GM19395 (cell line): Measurements from ENCODE around the gene ACRBP.

Experiments
- ATAC-seq: cut with Tn5 transposase; IDR thresholded peaks from one replicate; pipeline ENCODE4 v1.9.1; 2021; ENCODE audit warnings: mild to moderate bottlenecking, moderate library complexity; ENCODE audit not compliant: unreplicated experiment

Gene ACRBP

DNA sequence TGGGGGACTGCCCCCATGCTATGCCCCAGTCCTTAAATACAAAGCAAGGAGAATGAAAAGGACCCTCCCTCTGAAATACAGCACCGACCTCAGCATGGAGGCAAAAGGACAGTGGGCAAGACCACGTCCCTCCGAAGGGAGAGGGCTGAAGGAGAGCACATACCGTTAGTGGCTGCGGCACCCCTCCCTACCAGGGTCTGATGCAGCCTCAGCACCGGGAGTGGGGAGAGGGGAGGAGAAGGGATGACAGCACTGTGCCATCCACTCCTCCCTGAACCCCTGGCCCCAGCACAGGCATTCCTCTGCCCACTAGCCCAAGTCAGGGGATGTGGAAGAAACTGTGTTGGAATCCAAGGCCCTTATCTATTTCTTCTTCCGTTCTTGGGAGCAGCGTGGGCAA, 3.6 kb upstream of the ACRBP start:
- no peak for ATAC-seq

DNA sequence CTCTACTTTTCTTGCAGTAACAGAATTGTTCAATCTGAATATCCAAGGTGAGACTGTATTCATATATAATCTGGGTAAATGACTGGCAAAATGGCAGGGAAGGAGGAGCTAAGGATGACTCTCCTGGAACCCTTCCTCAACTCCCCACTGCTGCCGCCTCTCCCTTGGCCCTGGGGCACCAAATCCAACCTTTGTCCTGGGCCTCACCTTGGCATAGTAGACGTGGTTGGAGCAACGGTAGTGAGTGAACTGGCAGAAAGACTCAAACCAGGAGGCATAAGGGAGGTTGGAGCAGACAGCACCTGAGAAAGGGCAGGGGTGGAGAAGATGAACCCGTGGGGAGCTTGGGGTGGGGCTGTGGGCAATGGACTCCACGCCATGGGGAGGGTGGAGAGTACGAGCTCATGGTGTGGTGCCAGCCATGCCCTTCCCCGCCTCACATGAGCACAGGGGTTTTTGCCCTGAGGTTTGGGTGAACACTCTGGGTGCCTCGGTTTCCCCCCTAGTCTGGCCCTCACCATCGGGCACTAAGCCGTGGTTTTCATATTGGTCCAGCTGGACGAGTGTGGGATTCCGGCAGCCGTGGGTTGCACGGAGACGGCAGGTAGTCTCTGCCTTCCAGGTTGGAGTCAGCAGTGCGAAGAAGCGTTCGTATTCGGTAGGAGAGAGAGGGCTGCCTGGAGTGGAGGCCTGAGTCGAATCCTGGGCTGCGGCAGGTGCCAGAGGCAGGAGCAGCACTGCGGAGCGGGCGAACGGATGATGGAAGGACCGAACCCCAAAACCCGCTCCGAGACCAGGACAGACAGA, 753 bp downstream of the ACRBP start:
- ATAC-seq = no peak

DNA sequence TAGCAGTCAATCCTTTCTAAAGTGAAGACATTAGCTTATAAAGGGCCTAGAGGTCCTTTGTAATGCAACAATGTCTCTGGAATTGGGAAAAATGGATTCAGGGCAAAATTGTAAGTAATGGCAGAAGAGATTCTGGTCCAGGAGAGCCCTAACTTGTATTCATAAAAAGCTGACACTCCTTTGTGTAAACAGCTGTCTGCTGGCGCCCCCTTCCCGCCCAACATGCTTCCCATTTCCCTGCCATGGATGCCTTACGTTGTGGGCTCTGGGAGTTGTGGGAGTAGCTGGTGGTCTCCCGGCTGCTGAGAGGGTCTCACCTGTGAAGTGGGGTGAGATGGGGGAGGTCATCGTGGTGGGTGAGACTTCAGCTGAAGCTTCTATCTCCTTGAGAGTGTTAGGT, 2.3 kb downstream of the ACRBP start:
- ATAC-seq = no peak

GRCh38 chr12:6644257-6644596, 3.0 kb downstream of the ACRBP start:
- no peak for ATAC-seq

GRCh38 chr12:6643569-6644256, 3.5 kb downstream of the ACRBP start:
- no peak for ATAC-seq

DNA sequence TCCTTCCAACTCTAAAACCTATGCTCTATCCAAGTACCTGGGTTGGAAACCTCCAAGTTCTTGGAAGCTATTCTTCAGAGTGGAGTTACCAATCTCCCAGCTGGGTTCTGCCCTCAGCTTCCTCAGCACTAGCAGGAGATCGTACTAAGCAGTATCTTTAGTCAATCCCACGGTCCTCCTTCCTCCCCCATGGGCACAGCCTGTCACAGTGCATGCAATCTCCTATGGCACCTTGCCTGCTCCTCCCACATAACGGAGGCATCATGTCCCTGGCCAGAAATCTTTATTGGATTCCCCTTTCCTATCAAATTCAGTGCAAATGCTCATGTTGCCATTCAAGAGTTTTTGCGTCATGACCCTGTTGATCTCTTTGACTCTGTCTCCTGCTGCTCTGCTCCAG, 6.1 kb downstream of the ACRBP start:
- no peak for ATAC-seq

DNA sequence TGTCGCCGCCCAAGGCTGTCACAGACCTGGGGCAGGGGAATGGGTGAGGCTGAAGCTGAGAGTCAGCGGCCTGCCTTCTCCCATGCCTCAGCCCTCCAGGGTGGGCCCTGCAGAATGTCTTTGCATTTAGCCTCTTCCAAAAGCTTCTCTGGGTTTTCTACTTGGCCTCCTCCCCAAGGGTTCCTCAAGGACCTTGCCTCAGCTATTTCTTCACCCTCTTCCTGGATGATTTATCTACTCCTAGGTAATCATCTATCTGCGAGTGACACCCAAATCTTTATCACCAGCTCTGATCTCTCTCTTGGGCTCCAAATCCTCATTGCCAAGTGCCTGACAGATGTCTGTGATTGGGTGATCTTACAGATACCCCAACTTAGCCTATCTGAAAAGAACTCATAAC, 6.7 kb downstream of the ACRBP start:
- ATAC-seq = no peak

DNA sequence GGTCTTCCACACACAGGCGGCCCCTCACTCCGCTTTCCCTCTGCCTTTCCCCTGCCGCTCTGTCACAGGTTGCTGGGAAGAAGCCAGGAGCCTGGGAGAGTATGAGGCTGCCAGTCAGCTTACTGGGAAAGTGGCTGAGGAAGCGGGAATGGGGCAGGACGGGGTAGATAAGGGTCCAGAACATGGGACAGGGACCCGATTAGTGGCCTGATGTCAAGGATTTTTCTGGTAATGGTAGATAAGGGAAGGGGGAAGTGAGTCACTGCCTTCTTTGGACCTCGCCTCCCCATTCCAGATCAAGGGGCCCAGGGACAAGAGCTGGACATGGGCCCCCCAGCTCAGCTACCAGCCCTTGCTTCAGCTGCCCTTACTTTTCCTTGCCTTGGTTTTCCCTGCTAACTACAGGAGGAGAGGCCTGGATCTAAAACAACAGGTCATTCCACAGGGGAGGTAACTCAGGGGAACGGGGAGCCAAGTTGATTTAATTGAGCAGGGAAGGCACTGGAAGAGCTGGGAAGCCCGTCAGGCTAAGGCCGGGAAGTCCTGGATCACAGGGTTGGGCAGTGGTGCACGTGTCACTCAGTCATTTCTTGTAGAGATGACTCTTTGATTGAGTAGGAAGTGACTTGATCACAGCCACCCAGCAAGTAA, 8.0 kb downstream of the ACRBP start:
- ATAC-seq = no peak

DNA sequence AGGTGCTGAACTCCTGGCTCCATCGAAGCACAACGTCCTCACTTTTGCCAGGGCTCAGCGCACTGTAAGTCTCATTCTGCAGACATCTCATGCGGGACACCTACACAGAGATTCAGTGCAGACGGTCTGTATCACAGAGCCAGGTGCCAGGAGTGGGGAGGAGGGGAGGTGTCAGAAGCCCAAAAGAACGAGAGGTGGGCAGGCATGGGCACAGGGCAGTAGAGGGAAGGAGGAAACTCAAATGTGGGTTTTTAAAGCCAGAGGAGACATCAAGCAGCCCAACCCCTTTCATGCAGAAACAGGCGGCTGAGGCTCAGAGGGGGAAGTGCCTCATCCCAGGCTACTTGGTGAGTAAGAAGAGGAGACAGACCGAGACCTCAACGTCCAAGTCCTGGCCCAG, 8.9 kb downstream of the ACRBP start:
- ATAC-seq = no peak

DNA sequence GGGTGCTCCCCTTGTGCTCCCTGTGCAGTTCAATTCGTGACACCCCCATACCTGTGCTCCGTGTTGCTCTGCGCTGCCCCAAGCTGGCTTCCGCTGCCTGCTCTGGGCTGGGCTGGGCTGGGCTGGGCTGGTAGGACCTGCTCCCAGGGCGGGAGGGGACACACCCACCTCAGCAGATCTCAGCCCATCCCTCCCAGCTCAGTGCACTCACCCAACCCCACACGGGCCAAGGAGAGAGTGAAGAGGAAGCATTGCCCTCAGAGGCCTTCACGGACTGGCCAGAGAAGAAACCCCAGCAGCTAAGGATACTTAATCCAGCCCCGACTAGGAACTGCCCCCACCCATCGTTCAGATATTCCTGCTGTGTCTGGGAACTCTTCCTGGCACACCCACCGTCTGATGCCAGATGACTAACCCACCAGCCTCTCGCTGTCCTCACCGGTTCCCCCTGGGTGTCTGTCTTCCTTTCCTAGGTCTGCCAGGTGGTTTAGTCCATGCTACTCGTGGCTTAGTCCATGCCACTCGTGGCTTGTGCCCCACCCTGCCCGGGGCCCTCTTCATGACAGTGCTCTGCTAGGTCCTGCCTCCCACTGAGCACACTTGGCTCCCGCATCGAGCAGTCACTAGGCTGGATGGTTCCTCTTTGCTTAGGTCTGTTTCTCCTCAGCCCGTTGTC, 11.2 kb downstream of the ACRBP start, which contains the start of gene LPAR5:
Gene LPAR5, minus strand, starts transcription at position 104 of the 676 bp plus-strand sequence. CDS start 14,711 bp downstream, outside the sequence.
- peak; percentile 41 for ATAC-seq

DNA sequence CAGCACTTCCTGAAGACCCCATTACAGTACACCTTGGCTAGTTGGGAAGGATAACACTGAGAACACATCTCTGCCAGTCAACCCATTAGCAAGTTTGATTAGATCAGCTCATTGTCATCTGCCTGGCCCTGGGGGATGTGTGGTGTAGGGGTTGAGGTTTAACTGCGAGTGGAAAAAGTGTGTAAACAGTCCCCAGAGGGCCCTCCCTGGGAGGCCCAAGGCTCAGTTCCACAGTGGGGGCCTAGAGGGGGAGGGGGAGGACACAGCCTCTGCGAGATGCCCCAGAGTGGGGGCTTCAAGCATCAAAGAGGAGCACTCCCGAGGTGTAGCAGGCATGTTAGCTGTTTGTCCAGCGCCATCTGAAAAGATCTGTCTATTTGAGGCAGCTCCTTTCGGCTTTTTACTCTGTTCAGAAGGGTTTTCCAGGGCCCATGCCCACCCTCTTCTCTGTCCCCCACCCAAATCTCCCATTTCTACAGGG, 11.8 kb downstream of the ACRBP start:
- peak; percentile 40 for ATAC-seq

- ATAC-seq = no peak
Measured at GRCh38 chr12:6632026-6632983, 14.9 kb downstream of the ACRBP start.

DNA sequence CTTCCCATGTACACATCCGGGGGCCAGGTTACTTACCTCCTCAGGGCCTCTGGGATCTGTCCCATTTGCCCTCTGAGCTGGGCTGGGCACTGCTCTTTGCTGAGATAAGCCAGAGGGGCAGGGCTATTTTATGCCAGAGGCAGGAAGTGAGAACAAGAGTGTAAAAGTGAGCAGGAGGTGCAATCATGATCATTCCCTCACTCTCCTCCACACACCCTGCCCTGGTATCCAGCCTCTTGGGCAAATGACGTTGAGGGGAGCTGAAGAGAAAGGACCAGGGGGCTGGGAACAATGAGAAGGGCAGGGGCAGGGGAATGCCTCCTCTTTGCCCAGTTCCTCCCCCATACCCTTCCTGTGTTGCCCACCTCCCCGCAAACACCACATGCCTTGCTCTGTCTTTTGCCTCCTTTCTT, 15.7 kb downstream of the ACRBP start:
- no peak for ATAC-seq

- no peak for ATAC-seq
Measured at GRCh38 chr12:6630736-6631135, 16.5 kb downstream of the ACRBP start.

- no peak for ATAC-seq
Measured at GRCh38 chr12:6627616-6628015, 19.6 kb downstream of the ACRBP start.

DNA sequence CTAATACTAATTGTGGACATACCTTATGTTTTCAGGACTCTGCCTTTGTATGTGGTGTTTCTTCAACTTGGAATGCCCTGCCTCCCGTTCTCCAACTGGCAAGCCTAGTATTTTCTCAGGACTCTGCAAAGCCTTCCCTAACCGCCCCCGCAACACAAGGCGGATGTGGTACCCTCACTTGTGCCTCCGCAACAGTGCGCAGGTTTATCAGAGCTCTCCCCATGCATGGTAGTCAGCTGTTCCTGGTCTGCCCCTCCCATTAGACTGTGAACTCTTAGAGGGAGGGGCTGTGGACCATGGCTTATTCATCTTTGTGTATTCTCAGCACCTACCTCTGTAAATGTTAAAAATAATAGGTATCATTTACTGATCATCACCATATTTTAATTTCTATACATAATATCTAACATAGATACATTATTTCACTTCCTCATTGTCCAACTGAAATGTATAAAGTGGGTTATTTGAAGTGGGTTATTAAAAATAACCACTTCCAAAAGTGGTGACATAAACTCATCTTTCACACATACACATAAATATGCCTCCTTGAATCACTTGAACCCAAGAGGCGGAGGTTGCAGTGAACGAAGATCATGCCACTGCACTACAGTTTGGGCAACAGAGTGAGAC, 20.5 kb downstream of the ACRBP start:
- no peak for ATAC-seq

DNA sequence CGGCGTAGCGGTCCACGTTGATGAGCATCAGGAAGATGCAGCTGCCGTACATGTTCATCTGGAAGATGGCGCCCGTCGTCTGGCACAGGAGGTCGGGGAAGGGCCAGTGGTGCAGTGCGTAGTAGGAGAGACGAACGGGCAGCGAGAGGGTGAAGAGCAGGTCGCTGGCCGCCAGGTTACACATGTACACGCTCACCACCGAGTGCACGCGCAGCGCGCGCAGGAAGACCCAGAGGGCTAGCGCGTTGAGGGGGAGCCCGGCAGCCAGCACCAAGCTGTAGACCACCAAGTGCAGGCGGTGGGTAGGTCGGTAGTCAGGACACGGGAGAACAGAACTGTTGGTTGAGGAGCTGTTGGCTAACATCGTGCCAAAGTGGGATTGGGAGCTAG, 26.4 kb downstream of the ACRBP start:
- ATAC-seq = no peak

- ATAC-seq = no peak
Measured at GRCh38 chr12:6620137-6620884, 26.9 kb downstream of the ACRBP start.
